ENCODE measurements around the gene ARL5A. TPM values are rescaled to one million over a fixed set of nuclear protein-coding genes. Genes with fewer than 3 reads are reported as not detected.
"Not testable (repeated sequence)": the region's sequence is repeated elsewhere in the genome, so short reads cannot be mapped to it uniquely, and the experiment has no call there.

Gene ARL5A, protein sequence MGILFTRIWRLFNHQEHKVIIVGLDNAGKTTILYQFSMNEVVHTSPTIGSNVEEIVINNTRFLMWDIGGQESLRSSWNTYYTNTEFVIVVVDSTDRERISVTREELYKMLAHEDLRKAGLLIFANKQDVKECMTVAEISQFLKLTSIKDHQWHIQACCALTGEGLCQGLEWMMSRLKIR
- total RNA-seq (ENCODE audit: unreplicated experiment), result 42.2 TPM
- long read RNA-seq, full-length matches to known transcripts, result 51 of 58 reads
- long read RNA-seq, partial matches to known transcripts, result 1 of 58 reads
- long read RNA-seq, other reads (novel, unspliced or antisense), result 6 of 58 reads

DNA sequence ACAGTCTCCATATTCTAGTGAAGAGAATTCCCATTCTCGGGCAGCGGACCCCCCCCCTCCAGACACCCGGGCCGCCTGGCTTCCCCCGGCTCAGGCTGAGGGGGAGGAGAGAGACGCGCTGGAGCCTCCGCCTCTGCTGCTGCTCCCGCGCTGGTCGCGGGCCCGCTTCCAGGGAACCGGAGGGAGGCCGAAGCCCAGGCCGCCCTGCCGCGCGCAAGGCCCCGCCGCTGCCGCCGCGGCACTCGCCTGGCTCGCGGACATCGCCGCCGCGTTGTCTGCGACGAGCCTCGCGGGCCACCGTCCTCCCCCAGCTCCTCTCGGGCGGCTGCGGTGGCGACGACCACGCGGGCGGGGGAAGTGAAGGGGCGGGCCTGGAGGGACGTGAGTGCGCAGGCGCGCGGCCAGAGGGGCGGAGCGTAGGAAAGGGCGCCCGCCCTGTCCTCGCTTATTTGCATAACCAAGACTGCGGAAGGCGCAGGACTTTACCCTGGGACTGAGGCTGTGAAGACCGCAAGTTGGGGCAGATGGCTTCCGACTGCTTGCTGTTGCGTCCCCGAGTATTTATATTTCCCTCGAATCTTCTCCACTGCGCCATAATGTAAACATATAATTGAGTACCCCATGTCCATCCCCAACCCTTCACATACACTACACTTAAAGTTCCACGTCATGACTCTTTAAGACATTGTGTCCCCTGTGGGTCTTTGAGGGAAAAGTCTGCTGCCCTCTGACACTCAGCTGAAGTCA lies at the start of gene ARL5A:
ARL5A (minus strand) TSS at position 279 of the 747 bp plus-strand sequence; CDS start at position 34, 245 bp downstream.
- Mint-ChIP-seq H3K4me3 (ENCODE audit: unreplicated experiment) (peak within 1 kb of the TSS; percentile 98), H3K27ac (ENCODE audit: unreplicated experiment) (peak within 1 kb of the TSS; percentile 86), H3K36me3 (ENCODE audit: low read depth, unreplicated experiment) (no peaks in the 10 kb centered on the region), H3K9me3 (ENCODE audit: unreplicated experiment) (no peaks in the 10 kb centered on the region), H3K4me1 (ENCODE audit: unreplicated experiment) (peaks cover 48% of the 10 kb centered on the region), H3K27me3 (ENCODE audit: unreplicated experiment) (peaks cover 9% of the 10 kb centered on the region)
- TF ChIP-seq, protein P1, sequence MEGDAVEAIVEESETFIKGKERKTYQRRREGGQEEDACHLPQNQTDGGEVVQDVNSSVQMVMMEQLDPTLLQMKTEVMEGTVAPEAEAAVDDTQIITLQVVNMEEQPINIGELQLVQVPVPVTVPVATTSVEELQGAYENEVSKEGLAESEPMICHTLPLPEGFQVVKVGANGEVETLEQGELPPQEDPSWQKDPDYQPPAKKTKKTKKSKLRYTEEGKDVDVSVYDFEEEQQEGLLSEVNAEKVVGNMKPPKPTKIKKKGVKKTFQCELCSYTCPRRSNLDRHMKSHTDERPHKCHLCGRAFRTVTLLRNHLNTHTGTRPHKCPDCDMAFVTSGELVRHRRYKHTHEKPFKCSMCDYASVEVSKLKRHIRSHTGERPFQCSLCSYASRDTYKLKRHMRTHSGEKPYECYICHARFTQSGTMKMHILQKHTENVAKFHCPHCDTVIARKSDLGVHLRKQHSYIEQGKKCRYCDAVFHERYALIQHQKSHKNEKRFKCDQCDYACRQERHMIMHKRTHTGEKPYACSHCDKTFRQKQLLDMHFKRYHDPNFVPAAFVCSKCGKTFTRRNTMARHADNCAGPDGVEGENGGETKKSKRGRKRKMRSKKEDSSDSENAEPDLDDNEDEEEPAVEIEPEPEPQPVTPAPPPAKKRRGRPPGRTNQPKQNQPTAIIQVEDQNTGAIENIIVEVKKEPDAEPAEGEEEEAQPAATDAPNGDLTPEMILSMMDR (IDR thresholded peaks at IDR 0.05; ENCODE audit: unreplicated experiment), result no peak
- peak; percentile 95 for DNase-seq (ENCODE audit: low spot score)

DNA sequence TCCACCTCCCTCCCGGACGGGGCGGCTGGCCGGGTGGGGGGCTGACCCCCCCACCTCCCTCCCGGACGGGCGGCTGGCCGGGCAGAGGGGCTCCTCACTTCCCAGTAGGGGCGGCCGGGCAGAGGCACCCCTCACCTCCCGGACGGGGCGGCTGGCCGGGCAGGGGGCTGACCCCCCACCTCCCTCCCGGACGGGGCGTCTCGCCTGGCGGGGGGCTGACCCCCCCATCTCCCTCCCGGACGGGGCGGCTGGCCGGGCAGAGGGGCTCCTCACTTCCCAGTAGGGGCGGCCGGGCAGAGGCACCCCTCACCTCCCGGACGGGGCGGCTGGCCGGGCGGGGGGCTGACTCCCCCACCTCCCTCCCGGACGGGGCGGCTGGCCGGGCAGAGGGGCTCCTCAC lies 47.4 kb upstream of the ARL5A start:
- not testable (repeated sequence) for H3K4me3 Mint-ChIP-seq (ENCODE audit: unreplicated experiment)

DNA sequence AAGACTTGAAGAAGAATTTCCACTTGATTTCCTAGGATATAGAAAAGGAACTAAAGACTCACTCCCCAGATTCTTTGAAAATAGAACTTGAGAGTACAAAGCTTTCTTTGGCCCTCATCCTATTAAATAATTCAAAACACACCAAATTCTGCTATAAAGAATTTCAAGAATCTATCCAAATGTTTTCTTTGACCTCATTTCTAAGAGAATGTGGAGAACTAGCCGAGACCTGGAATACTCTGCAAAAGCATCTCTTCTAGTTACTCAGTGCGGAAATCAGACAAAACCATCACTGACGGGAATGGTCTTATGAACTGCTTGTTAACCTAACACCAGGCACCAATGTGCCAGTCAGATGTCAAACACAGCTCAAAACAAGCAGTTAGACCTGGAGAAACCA lies 44.2 kb upstream of the ARL5A start:
- no peaks in the 10 kb centered on the region for H3K9me3 Mint-ChIP-seq (ENCODE audit: unreplicated experiment)
- no peaks in the 10 kb centered on the region for H3K27me3 Mint-ChIP-seq (ENCODE audit: unreplicated experiment)
- H3K4me3 Mint-ChIP-seq (ENCODE audit: unreplicated experiment), result no peak overlapping the region
- H3K4me1 Mint-ChIP-seq (ENCODE audit: unreplicated experiment), result no peaks in the 10 kb centered on the region
- H3K36me3 Mint-ChIP-seq (ENCODE audit: low read depth, unreplicated experiment), result no peaks in the 10 kb centered on the region
- TF ChIP-seq, protein P1 (IDR thresholded peaks at IDR 0.05; ENCODE audit: unreplicated experiment), result no peak
- H3K27ac Mint-ChIP-seq (ENCODE audit: unreplicated experiment), result no peak overlapping the region
- DNase-seq (ENCODE audit: low spot score), result no peak

More for the DNA sequence above, 47.4 kb upstream of the ARL5A start:
- H3K4me1 Mint-ChIP-seq (ENCODE audit: unreplicated experiment); H3K27ac Mint-ChIP-seq (ENCODE audit: unreplicated experiment); H3K36me3 Mint-ChIP-seq (ENCODE audit: low read depth, unreplicated experiment); H3K9me3 Mint-ChIP-seq (ENCODE audit: unreplicated experiment); H3K27me3 Mint-ChIP-seq (ENCODE audit: unreplicated experiment); DNase-seq (ENCODE audit: low spot score): not testable (repeated sequence)

DNA sequence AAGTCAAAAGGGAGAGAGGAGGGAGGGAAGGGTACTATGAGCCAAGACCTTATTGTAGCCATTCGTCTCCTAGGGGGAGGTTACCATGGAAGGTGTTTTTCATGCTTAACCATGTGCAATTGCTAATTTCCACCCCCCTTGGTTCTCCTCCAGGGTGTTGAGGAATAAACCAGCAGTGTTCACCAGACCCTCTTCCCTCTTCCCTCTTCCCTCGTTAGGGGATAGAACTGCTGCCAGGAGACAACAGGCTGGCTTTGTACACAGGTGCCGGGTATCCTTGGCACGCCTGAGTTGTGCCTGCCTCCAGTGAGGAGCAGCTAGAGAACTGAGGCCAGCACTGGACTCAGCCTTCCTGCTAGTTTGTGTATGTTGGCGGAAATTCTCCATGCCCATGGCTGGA lies 41.1 kb upstream of the ARL5A start:
- no peaks in the 10 kb centered on the region for H3K36me3 Mint-ChIP-seq (ENCODE audit: low read depth, unreplicated experiment)
- no peaks in the 10 kb centered on the region for H3K27me3 Mint-ChIP-seq (ENCODE audit: unreplicated experiment)
- DNase-seq (ENCODE audit: low spot score), result no peak
- TF ChIP-seq, protein P1 (IDR thresholded peaks at IDR 0.05; ENCODE audit: unreplicated experiment), result no peak
- no peaks in the 10 kb centered on the region for H3K9me3 Mint-ChIP-seq (ENCODE audit: unreplicated experiment)
- H3K4me3 Mint-ChIP-seq (ENCODE audit: unreplicated experiment), result no peak overlapping the region
- H3K27ac Mint-ChIP-seq (ENCODE audit: unreplicated experiment), result no peak overlapping the region
- H3K4me1 Mint-ChIP-seq (ENCODE audit: unreplicated experiment), result no peaks in the 10 kb centered on the region

DNA sequence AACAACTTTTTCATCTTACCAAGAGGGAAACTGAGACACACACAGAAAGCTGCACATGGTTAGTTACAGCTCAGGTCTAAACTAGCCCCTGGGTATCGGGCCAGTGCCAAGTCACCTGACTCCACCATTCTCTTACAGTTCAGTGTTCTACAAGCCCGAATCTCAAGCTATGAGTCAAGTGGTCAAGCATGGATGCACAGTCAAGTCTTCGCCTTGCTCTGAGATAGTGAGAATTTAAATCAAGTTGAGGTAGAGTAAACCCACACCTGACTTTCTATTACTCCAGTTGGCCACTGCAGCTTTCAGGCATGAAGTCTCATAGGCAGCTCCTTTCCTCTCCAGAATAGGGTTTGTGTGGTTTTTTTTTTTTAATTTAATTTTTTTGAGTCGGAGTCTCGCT lies 34.5 kb upstream of the ARL5A start:
- Mint-ChIP-seq H3K27me3 (ENCODE audit: unreplicated experiment) (no peaks in the 10 kb centered on the region), H3K27ac (ENCODE audit: unreplicated experiment) (no peak overlapping the region), H3K36me3 (ENCODE audit: low read depth, unreplicated experiment) (no peaks in the 10 kb centered on the region), H3K9me3 (ENCODE audit: unreplicated experiment) (no peaks in the 10 kb centered on the region), H3K4me3 (ENCODE audit: unreplicated experiment) (no peak overlapping the region), H3K4me1 (ENCODE audit: unreplicated experiment) (no peaks in the 10 kb centered on the region)
- TF ChIP-seq, protein P1 (IDR thresholded peaks at IDR 0.05; ENCODE audit: unreplicated experiment), result no peak
- no peak for DNase-seq (ENCODE audit: low spot score)
